H1 (cell line): ENCODE data around the gene CELF2. TPM values are rescaled to one million over a fixed set of nuclear protein-coding genes. Genes with fewer than 3 reads are reported as not detected.

Experiments
- CTCF ChIA-PET: fragments of 300-600 bp; sonication (Branson Sonifier 250); formaldehyde crosslinking; loops from one replicate; lab custom pipeline; 2021; ENCODE audit not compliant: partially characterized antibody; lab: Charles Lee
- POLR2A ChIA-PET: fragments of 300-600 bp; sonication (Branson Sonifier 250); formaldehyde crosslinking; loops from one replicate; lab custom pipeline; 2021; ENCODE audit warnings: inconsistent platforms; ENCODE audit not compliant: partially characterized antibody; lab: Charles Lee
- DNase-seq, 2 experiments: peaks; one replicate each; pipeline versions ENCODE4 v3.0.0 to v3.0.0-alpha.2; 2010 to 2022; ENCODE audit warnings: low spot score in 2 of 2, low read depth in 1 of 2, mixed read lengths in 1 of 2
- FAIRE-seq: peaks from 2 replicates; lab custom pipeline; 2011; peaks lifted over from hg19 to GRCh38; lab: Jason Lieb, UNC
- H2AFZ ChIP-seq: 2 replicates; pipeline ENCODE4 v1.8.1; 2012; ENCODE audit warnings: low read length, inconsistent platforms
- H2AK5ac ChIP-seq: 2 replicates; pipeline ENCODE4 v1.6.1; 2013; ENCODE audit warnings: low read depth, low read length
- H2BK120ac ChIP-seq: replicated peaks from 2 replicates; pipeline ENCODE3; 2013; ENCODE audit warnings: low read depth, low read length, inconsistent platforms
- H2BK12ac ChIP-seq: 2 replicates; pipeline ENCODE4 v1.6.1; 2013; ENCODE audit warnings: low read depth, low read length
- H2BK15ac ChIP-seq: 2 replicates; pipeline ENCODE4 v1.6.1; 2013; ENCODE audit warnings: low read length
- H2BK20ac ChIP-seq: 2 replicates; pipeline ENCODE4 v1.6.1; 2013; ENCODE audit warnings: low read length
- H2BK5ac ChIP-seq: 2 replicates; pipeline ENCODE4 v1.6.1; 2013; ENCODE audit warnings: low read depth, low read length
- H3K14ac ChIP-seq: 2 replicates; pipeline ENCODE4 v1.6.1; 2013; ENCODE audit warnings: inconsistent platforms; ENCODE audit not compliant: insufficient read length
- H3K18ac ChIP-seq: 2 replicates; pipeline ENCODE4 v1.6.1; 2013; ENCODE audit warnings: low read length; ENCODE audit errors: extremely low read depth
- H3K23ac ChIP-seq: 2 replicates; pipeline ENCODE4 v1.6.1; 2013; ENCODE audit warnings: inconsistent platforms; ENCODE audit not compliant: insufficient read length
- H3K23me2 ChIP-seq: 2 replicates; pipeline ENCODE4 v1.6.1; 2013; ENCODE audit warnings: low read depth, low read length
- H3K27ac ChIP-seq: 2 replicates; pipeline ENCODE4 v1.6.1; 2011; ENCODE audit warnings: low read depth, low read length, inconsistent platforms
- H3K27me3 ChIP-seq, 4 experiments: replicated peaks in 1 of 4; 1 replicate in 1 of 4; 2 replicates in 3 of 4; pipeline versions ENCODE4 v1.6.1 to v1.8.1; 2011 to 2013; ENCODE audit warnings: low read length in 3 of 4, mild to moderate bottlenecking in 3 of 4, inconsistent platforms in 2 of 4, mixed read lengths in 2 of 4, moderate library complexity in 1 of 4; ENCODE audit not compliant: control insufficient read depth in 3 of 4, insufficient read depth in 3 of 4; ENCODE audit errors: extremely low read depth in 1 of 4
- H3K36me3 ChIP-seq, 4 experiments: 2 replicates each; pipeline versions ENCODE4 v1.6.1 to v1.8.1; 2011 to 2013; ENCODE audit warnings: mild to moderate bottlenecking in 4 of 4, low read length in 3 of 4, moderate library complexity in 2 of 4, control low read depth in 1 of 4, inconsistent platforms in 1 of 4; ENCODE audit not compliant: insufficient read depth in 4 of 4, control insufficient read depth in 2 of 4
- H3K4ac ChIP-seq: replicated peaks from 2 replicates; pipeline ENCODE3; 2013; ENCODE audit warnings: low read length, low read depth, mixed read lengths, inconsistent platforms; ENCODE audit not compliant: insufficient read length
- H3K4me1 ChIP-seq, 4 experiments: replicated peaks in 1 of 4; 1 replicate in 1 of 4; 2 replicates in 3 of 4; pipeline versions ENCODE4 v1.6.1 to v1.8.1; 2011 to 2013; ENCODE audit warnings: low read length in 3 of 4, inconsistent platforms in 2 of 4, mixed read lengths in 1 of 4; ENCODE audit not compliant: insufficient read depth in 4 of 4, control insufficient read depth in 3 of 4
- H3K4me2 ChIP-seq, 2 experiments: 2 replicates each; pipeline versions ENCODE4 v1.6.1 to v1.8.1; 2011 to 2013; ENCODE audit warnings: low read depth in 2 of 2, low read length in 2 of 2, control low read depth in 1 of 2, inconsistent platforms in 1 of 2, mild to moderate bottlenecking in 1 of 2; ENCODE audit not compliant: insufficient read depth in 1 of 2
- H3K4me3 ChIP-seq, 4 experiments: fragments of 200-600, 300-600 bp in 1 of 4; sonication (generic), shearing (Covaris generic), sonication (Bioruptor Twin) in 1 of 4; 2 replicates each; pipeline versions ENCODE4 v1.5.1 to v1.8.1; 2011 to 2016; ENCODE audit warnings: low read length in 4 of 4, low read depth in 3 of 4, control low read depth in 2 of 4, inconsistent platforms in 2 of 4, mild to moderate bottlenecking in 2 of 4, mixed read lengths in 1 of 4, moderate library complexity in 1 of 4; ENCODE audit not compliant: insufficient read depth in 2 of 4; ENCODE audit errors: extremely low read depth in 1 of 4
- H3K56ac ChIP-seq: replicated peaks from 2 replicates; pipeline ENCODE3; 2013; ENCODE audit warnings: low read depth, mild to moderate bottlenecking, mixed read lengths, low read length, inconsistent platforms; ENCODE audit not compliant: insufficient read length
- H3K79me1 ChIP-seq: 2 replicates; pipeline ENCODE4 v1.6.1; 2013; ENCODE audit warnings: low read depth, low read length, control low read depth
- H3K79me2 ChIP-seq, 2 experiments: 2 replicates each; pipeline versions ENCODE4 v1.6.1 to v1.8.1; 2012 to 2013; ENCODE audit warnings: low read length in 2 of 2, mild to moderate bottlenecking in 2 of 2, inconsistent platforms in 1 of 2; ENCODE audit not compliant: insufficient read depth in 2 of 2, control insufficient read depth in 1 of 2
- H3K9ac ChIP-seq, 4 experiments: replicated peaks in 1 of 4; 1 replicate in 1 of 4; 2 replicates in 3 of 4; pipeline versions ENCODE4 v1.6.1 to v1.8.1; 2011 to 2013; ENCODE audit warnings: low read depth in 3 of 4, low read length in 3 of 4, control low read depth in 2 of 4, mild to moderate bottlenecking in 2 of 4, moderate library complexity in 2 of 4, inconsistent platforms in 1 of 4; ENCODE audit errors: extremely low read depth in 1 of 4
- H3K9me3 ChIP-seq, 2 experiments: 2 replicates each; pipeline versions ENCODE4 v1.6.1 to v1.8.1; 2012 to 2013; ENCODE audit warnings: mild to moderate bottlenecking in 2 of 2, moderate library complexity in 2 of 2, control low read depth in 1 of 2, inconsistent platforms in 1 of 2, low read depth in 1 of 2, low read length in 1 of 2, mixed read lengths in 1 of 2; ENCODE audit not compliant: insufficient read depth in 2 of 2
- H4K20me1 ChIP-seq, 2 experiments: replicated peaks in 1 of 2; 2 replicates each; pipeline versions ENCODE3 to v1.8.1; 2011 to 2013; ENCODE audit warnings: inconsistent platforms in 2 of 2, low read length in 2 of 2, mild to moderate bottlenecking in 1 of 2; ENCODE audit not compliant: insufficient read depth in 2 of 2, control insufficient read depth in 1 of 2
- H4K5ac ChIP-seq: 2 replicates; pipeline ENCODE4 v1.6.1; 2013; ENCODE audit warnings: low read length, low read depth, mixed read lengths, inconsistent platforms; ENCODE audit not compliant: insufficient read length
- H4K8ac ChIP-seq: 2 replicates; pipeline ENCODE4 v1.8.0; 2013; ENCODE audit warnings: mild to moderate bottlenecking, moderate library complexity, low read length, inconsistent platforms; ENCODE audit not compliant: insufficient read depth; ENCODE audit errors: extremely low read depth
- H4K91ac ChIP-seq: replicated peaks from 2 replicates; pipeline ENCODE3; 2013; ENCODE audit warnings: low read length, mixed read lengths, inconsistent platforms; ENCODE audit not compliant: insufficient read length
- MAFK ChIP-seq: IDR thresholded peaks from 2 replicates; pipeline ENCODE4 v1.6.1; 2012; ENCODE audit warnings: low read depth, mild to moderate bottlenecking, improper control_type of control experiment, low read length
- SP2 ChIP-seq: IDR thresholded peaks from 2 replicates; pipeline ENCODE4 v1.6.1; 2012; ENCODE audit warnings: mild to moderate bottlenecking, low read length, inconsistent platforms
- WGBS, 2 experiments: shearing (Covaris generic) in 1 of 2; methylation state at CpG; one replicate each; pipeline versions ENCODE4 v1.1.6 to v1.1.7; 2013 to 2015; ENCODE audit warnings: low lambda C conversion rate in 2 of 2, mixed read lengths in 2 of 2, inconsistent platforms in 1 of 2, low coverage in 1 of 2, missing lambda C conversion rate in 1 of 2; ENCODE audit not compliant: insufficient replicate concordance in 2 of 2, insufficient coverage in 1 of 2, insufficient read length in 1 of 2; ENCODE audit errors: extremely low coverage in 1 of 2, missing lambda C conversion rate in 1 of 2; 5-methylcytosine and 5-hydroxymethylcytosine counted together
- polyA plus RNA-seq, 7 experiments: library from polyadenylated mRNA; depleted of rRNA in 3 of 7; stranded (reverse) in 5 of 7; unstranded in 2 of 7; fragments of >200 nt in 5 of 7; fragments of 200-250 nt in 2 of 7; gene quantifications; 1 replicate in 5 of 7; 2 replicates in 1 of 7; 4 replicates in 1 of 7; pipeline versions ENCODE4 v1.2.1 to v1.2.3, GENCODE V29; 2011 to 2013; ENCODE audit warnings: missing spikeins in 2 of 7, mixed read lengths in 2 of 7
- total RNA-seq: library from RNA; stranded (reverse); fragmentation: NEBNext Ultra II Directional; extraction: Animal tissue kit (Norgen Biotek cat#: 25700); gene quantifications from 2 replicates; pipeline ENCODE4 v1.2.1, GENCODE V29; 2021

CELF2 gene
- total and polyA plus RNA-seq, 2 of the 8 experiments (the other 6 are each of a cell fraction or from before 2014, with no cell fraction given), result 18.3 to 22.7 TPM

- Histone ChIP-seq H3K4me3 (no peak overlapping the region), H3K36me3 (no peaks in the 10 kb centered on the region), H2AFZ (no peak overlapping the region), H2BK20ac (no peak overlapping the region), H3K23me2 (no peaks in the 10 kb centered on the region), H3K27ac (no peak overlapping the region), H3K4ac (no peak overlapping the region), H2BK5ac (no peak overlapping the region), H2BK12ac (no peak overlapping the region), H4K8ac (no peak overlapping the region), H4K20me1 (no peaks in the 10 kb centered on the region), H3K4me1 (peaks cover 0 to 19% (median 16%) of the 10 kb centered on the region in 4 experiments; a peak in 6 of 7 replicates), H4K5ac (no peak overlapping the region), H3K27me3 (no peaks in the 10 kb centered on the region), H3K18ac (no peak overlapping the region), H3K79me2 (no peaks in the 10 kb centered on the region), H3K9me3 (no peaks in the 10 kb centered on the region), H3K79me1 (no peaks in the 10 kb centered on the region; the same call in 1 of the 2 replicates), H4K91ac (peak overlapping the region; percentile 27), H3K9ac (no peak overlapping the region), H3K14ac (no peak overlapping the region), H3K23ac (no peak overlapping the region), H3K4me2 (peak overlapping the region; percentile 9 to 31; a peak in 3 of 4 replicates), H2AK5ac (no peak overlapping the region), H2BK15ac (no peak overlapping the region), H2BK120ac (no peak overlapping the region), H3K56ac (no peak overlapping the region)
- ChIA-PET POLR2A (no interaction called here), CTCF (interaction anchor here (1.1 kb wide), 1 partner anchor 12 kb away, joined by 4 read pairs; no protein-coding TSS in a partner anchor)
- DNase-seq, result no peak
- WGBS, 2 experiments, result 68% methylated on average over 11 of the region's 11 CpGs; no CpG with 5 or more reads in 1 of the 2 experiments
- peak; percentile 82 for FAIRE-seq
- no peak for TF ChIP-seq SP2
- TF ChIP-seq MAFK, result peak; percentile 35; the same call in 1 of the 2 replicates
Observed at GRCh38 chr10:11154849-11155498, 137.3 kb downstream of the CELF2 start.
